MCF 10A (cell line): Measurements from ENCODE around the gene ARL8A. TPM values are rescaled to one million over a fixed set of nuclear protein-coding genes. Genes with fewer than 3 reads are reported as not detected.

Experiments used
- BruUV-seq: library from RNA; stranded (reverse); fragments of 400-500 nt; replicated peaks from 2 replicates; lab custom pipeline; 2021; lab: Mats Ljungman, UMichigan
- CTCF ChIA-PET: fragments of 300-600 bp; sonication (Branson Sonifier 250); formaldehyde crosslinking; extraction: SDS; loops from one replicate; lab custom pipeline; 2021; ENCODE audit warnings: antibody characterized with exemption, inconsistent platforms; lab: Yijun Ruan, JAX
- POLR2A ChIA-PET: fragments of 300-600, 350-650 bp; sonication (Branson Sonifier 250); formaldehyde crosslinking; extraction: SDS; loops from one replicate; lab custom pipeline; 2020; ENCODE audit warnings: antibody characterized with exemption, inconsistent platforms; lab: Yijun Ruan, JAX
- DNase-seq: peaks from one replicate; pipeline ENCODE4 v3.0.0-alpha.2; 2018; ENCODE audit not compliant: unreplicated experiment
- H3K27ac Mint-ChIP-seq: one replicate; pipeline ENCODE4 v1.8.0; 2022; ENCODE audit warnings: mild to moderate bottlenecking, low read depth, mixed read lengths; ENCODE audit not compliant: unreplicated experiment
- H3K27me3 Mint-ChIP-seq: one replicate; pipeline ENCODE4 v1.8.0; 2022; ENCODE audit warnings: mixed read lengths; ENCODE audit not compliant: insufficient read depth, unreplicated experiment
- H3K36me3 Mint-ChIP-seq: one replicate; pipeline ENCODE4 v1.8.0; 2022; ENCODE audit warnings: mild to moderate bottlenecking, moderate library complexity, mixed read lengths; ENCODE audit not compliant: insufficient read depth, unreplicated experiment
- H3K4me1 Mint-ChIP-seq: one replicate; pipeline ENCODE4 v1.8.0; 2022; ENCODE audit warnings: mixed read lengths; ENCODE audit not compliant: insufficient read depth, unreplicated experiment
- H3K4me3 Mint-ChIP-seq: one replicate; pipeline ENCODE4 v1.8.0; 2022; ENCODE audit warnings: mild to moderate bottlenecking, moderate library complexity, mixed read lengths; ENCODE audit not compliant: unreplicated experiment
- H3K9me3 Mint-ChIP-seq: one replicate; pipeline ENCODE4 v1.8.0; 2022; ENCODE audit warnings: mixed read lengths; ENCODE audit not compliant: unreplicated experiment
- intact Hi-C: fragments of 100-400 bp; cut with micrococcal nuclease; formaldehyde crosslinking; loops from 2 replicates; pipeline ENCODE4 v1.14.1; 2022
- total RNA-seq: library from RNA; stranded (reverse); gene quantifications from 2 replicates; pipeline ENCODE4 v1.2.3, GENCODE V29; 2022
- TF ChIP-seq, protein P1 (sequence below): fragments of 200-600 bp; IDR thresholded peaks from one replicate; pipeline ENCODE4 v1.8.0; 2022; ENCODE audit warnings: antibody characterized with exemption, mild to moderate bottlenecking; ENCODE audit not compliant: unreplicated experiment

The ARL8A gene
- total RNA-seq, 1 experiment from 2014 or later = 94.8 TPM

DNA sequence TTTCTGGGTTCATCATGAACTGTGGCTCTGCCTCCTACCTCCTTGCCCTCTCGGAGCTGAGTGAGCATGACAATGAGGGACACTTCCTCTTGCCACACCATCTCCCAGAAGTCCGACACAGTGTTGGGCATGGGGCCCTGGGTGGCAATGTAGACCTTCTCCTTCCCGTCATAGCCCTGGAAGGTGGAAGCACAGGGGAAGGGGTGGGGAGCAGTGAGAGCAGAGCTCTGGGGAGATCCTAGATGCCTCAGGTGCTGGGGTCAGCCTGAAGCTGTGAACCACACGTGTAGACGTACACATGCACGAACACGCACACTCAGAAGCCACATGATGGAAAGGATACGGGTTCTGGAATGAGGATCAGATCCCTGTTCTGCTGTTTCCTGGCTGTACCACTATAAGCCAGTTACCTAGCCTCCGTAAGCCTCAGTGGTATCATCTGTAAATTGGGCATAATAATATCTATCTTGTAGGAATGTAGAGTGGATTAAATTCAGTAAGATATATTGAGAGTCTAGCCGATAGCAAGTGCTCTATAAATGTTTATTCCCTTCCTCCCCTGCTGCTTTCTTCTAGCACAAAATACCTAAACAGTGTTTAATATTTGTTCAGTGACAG lies 9.7 kb upstream of the ARL8A start:
- ChIA-PET CTCF (interaction anchor here (0.5 to 4.7 kb wide), 21 partner anchors 8 to 565 kb away, joined by 3 to 44 read pairs (median 4); no protein-coding TSS in a partner anchor), POLR2A (interaction anchor here (0.6 to 0.9 kb wide), 5 partner anchors 10 to 707 kb away, joined by 3 to 8 read pairs (median 3); partner anchors contain the start of gene ARL8A)
- TF ChIP-seq, protein P1, sequence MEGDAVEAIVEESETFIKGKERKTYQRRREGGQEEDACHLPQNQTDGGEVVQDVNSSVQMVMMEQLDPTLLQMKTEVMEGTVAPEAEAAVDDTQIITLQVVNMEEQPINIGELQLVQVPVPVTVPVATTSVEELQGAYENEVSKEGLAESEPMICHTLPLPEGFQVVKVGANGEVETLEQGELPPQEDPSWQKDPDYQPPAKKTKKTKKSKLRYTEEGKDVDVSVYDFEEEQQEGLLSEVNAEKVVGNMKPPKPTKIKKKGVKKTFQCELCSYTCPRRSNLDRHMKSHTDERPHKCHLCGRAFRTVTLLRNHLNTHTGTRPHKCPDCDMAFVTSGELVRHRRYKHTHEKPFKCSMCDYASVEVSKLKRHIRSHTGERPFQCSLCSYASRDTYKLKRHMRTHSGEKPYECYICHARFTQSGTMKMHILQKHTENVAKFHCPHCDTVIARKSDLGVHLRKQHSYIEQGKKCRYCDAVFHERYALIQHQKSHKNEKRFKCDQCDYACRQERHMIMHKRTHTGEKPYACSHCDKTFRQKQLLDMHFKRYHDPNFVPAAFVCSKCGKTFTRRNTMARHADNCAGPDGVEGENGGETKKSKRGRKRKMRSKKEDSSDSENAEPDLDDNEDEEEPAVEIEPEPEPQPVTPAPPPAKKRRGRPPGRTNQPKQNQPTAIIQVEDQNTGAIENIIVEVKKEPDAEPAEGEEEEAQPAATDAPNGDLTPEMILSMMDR = no peak
- no peaks in the 10 kb centered on the region for H3K9me3 Mint-ChIP-seq
- BruUV-seq = no TSS peak
- no peak overlapping the region for H3K4me3 Mint-ChIP-seq
- peaks cover 12% of the 10 kb centered on the region for H3K4me1 Mint-ChIP-seq
- intact Hi-C loops = no loop called here
- H3K27me3 Mint-ChIP-seq = no peaks in the 10 kb centered on the region
- no peak for DNase-seq
- no peak overlapping the region for H3K27ac Mint-ChIP-seq
- no peaks in the 10 kb centered on the region for H3K36me3 Mint-ChIP-seq

GRCh38 chr1:202153284-202153683 lies 8.7 kb upstream of the ARL8A start:
- Mint-ChIP-seq H3K27me3 (no peaks in the 10 kb centered on the region), H3K36me3 (no peaks in the 10 kb centered on the region), H3K27ac (no peak overlapping the region), H3K9me3 (no peaks in the 10 kb centered on the region), H3K4me1 (peaks cover 12% of the 10 kb centered on the region), H3K4me3 (no peak overlapping the region)
- intact Hi-C loops = no loop called here
- TF ChIP-seq, protein P1 = no peak
- ChIA-PET POLR2A (no interaction called here), CTCF (interaction anchor here (0.6 to 4.7 kb wide), 5 partner anchors 17 to 36 kb away, joined by 3 to 44 read pairs (median 4); no protein-coding TSS in a partner anchor)
- no TSS peak for BruUV-seq
- no peak for DNase-seq

GRCh38 chr1:202152399-202152798 lies 7.9 kb upstream of the ARL8A start:
- no peaks in the 10 kb centered on the region for H3K27me3 Mint-ChIP-seq
- H3K9me3 Mint-ChIP-seq = no peaks in the 10 kb centered on the region
- intact Hi-C loops = no loop called here
- TF ChIP-seq, protein P1 = no peak
- H3K4me1 Mint-ChIP-seq = peaks cover 12% of the 10 kb centered on the region
- DNase-seq = no peak
- H3K36me3 Mint-ChIP-seq = no peaks in the 10 kb centered on the region
- CTCF ChIA-PET = interaction anchor here (1.9 kb wide), 1 partner anchor 37 kb away, joined by 4 read pairs; no protein-coding TSS in a partner anchor
- POLR2A ChIA-PET = interaction anchor here (0.6 to 0.7 kb wide), 2 partner anchors 217 to 236 kb away, joined by 3 read pairs; no protein-coding TSS in a partner anchor
- no TSS peak for BruUV-seq
- no peak overlapping the region for H3K4me3 Mint-ChIP-seq
- H3K27ac Mint-ChIP-seq = no peak overlapping the region

- Mint-ChIP-seq H3K27ac (no peak overlapping the region), H3K27me3 (no peaks in the 10 kb centered on the region), H3K4me3 (no peak overlapping the region), H3K4me1 (peaks cover 12% of the 10 kb centered on the region), H3K9me3 (no peaks in the 10 kb centered on the region), H3K36me3 (no peaks in the 10 kb centered on the region)
- ChIA-PET CTCF (interaction anchor here (0.6 to 1.9 kb wide), 3 partner anchors 17 to 118 kb away, joined by 3 to 4 read pairs (median 4); no protein-coding TSS in a partner anchor), POLR2A (no interaction called here)
- no peak for DNase-seq
- intact Hi-C loops = no loop called here
- BruUV-seq = no TSS peak
- TF ChIP-seq, protein P1 = no peak
Measured at GRCh38 chr1:202151045-202151444, 6.5 kb upstream of the ARL8A start.
